Mesenchymal stem cell (in vitro differentiated cells and primary cell): ENCODE results near the gene MYEOV. TPM values are rescaled to one million over a fixed set of nuclear protein-coding genes. Genes with fewer than 3 reads are reported as not detected.
A peak's percentile ranks its signal among the peaks of the same experiment; 100 is the strongest.

Experiments
- DNase-seq: peaks from one replicate; pipeline ENCODE4 v3.0.0-alpha.2; 2013
- H2AFZ ChIP-seq: one replicate; pipeline ENCODE4 v1.6.1; 2013; ENCODE audit warnings: low read depth, mild to moderate bottlenecking, control low read depth, inconsistent platforms, low read length, moderate library complexity
- H2AK5ac ChIP-seq: 2 replicates; pipeline ENCODE4 v1.6.1; 2013; ENCODE audit warnings: low read length, moderate library complexity, mild to moderate bottlenecking, inconsistent platforms; ENCODE audit not compliant: severe bottlenecking
- H2BK120ac ChIP-seq: one replicate; pipeline ENCODE4 v1.6.1; 2013; ENCODE audit warnings: low read depth, mild to moderate bottlenecking, inconsistent platforms, low read length, moderate library complexity
- H2BK12ac ChIP-seq, 2 experiments: one replicate each; pipeline ENCODE4 v1.6.1; 2013; ENCODE audit warnings: inconsistent platforms in 2 of 2, low read length in 2 of 2, mild to moderate bottlenecking in 2 of 2, moderate library complexity in 2 of 2, control low read depth in 1 of 2
- H2BK15ac ChIP-seq: one replicate; pipeline ENCODE4 v1.6.1; 2013; ENCODE audit warnings: mild to moderate bottlenecking, low read depth, inconsistent platforms; ENCODE audit not compliant: poor library complexity, severe bottlenecking
- H2BK5ac ChIP-seq: 2 replicates; pipeline ENCODE4 v1.6.1; 2013; ENCODE audit warnings: low read depth, mild to moderate bottlenecking, low read length, control low read depth, inconsistent platforms; ENCODE audit not compliant: poor library complexity, severe bottlenecking
- H3K14ac ChIP-seq, 2 experiments: one replicate each; pipeline ENCODE4 v1.6.1; 2013; ENCODE audit warnings: inconsistent platforms in 2 of 2, low read length in 2 of 2, control low read depth in 1 of 2, mild to moderate bottlenecking in 1 of 2, moderate library complexity in 1 of 2
- H3K18ac ChIP-seq, 2 experiments: one replicate each; pipeline ENCODE4 v1.6.1; 2013; ENCODE audit warnings: inconsistent platforms in 2 of 2, low read length in 2 of 2, control low read depth in 1 of 2, low read depth in 1 of 2, mild to moderate bottlenecking in 1 of 2
- H3K23ac ChIP-seq, 2 experiments: one replicate each; pipeline ENCODE4 v1.6.1; 2013; ENCODE audit warnings: inconsistent platforms in 2 of 2, low read length in 2 of 2, mild to moderate bottlenecking in 2 of 2, moderate library complexity in 2 of 2, control low read depth in 1 of 2
- H3K27ac ChIP-seq: 2 replicates; pipeline ENCODE4 v1.5.1; 2013; ENCODE audit warnings: mild to moderate bottlenecking, moderate library complexity, low read length, control low read depth, inconsistent platforms; ENCODE audit not compliant: poor library complexity, severe bottlenecking
- H3K27me3 ChIP-seq, 2 experiments: 2 replicates each; pipeline versions ENCODE4 v1.6.1 to v1.7.0; 2013; ENCODE audit warnings: low read length in 2 of 2, mild to moderate bottlenecking in 2 of 2, moderate library complexity in 2 of 2, control low read depth in 1 of 2, inconsistent platforms in 1 of 2; ENCODE audit not compliant: control insufficient read depth in 1 of 2, insufficient read depth in 1 of 2
- H3K36me3 ChIP-seq, 2 experiments: 2 replicates each; pipeline versions ENCODE4 v1.6.1 to v1.7.0; 2013; ENCODE audit warnings: low read length in 2 of 2, control low read depth in 1 of 2, inconsistent platforms in 1 of 2, low read depth in 1 of 2, mild to moderate bottlenecking in 1 of 2; ENCODE audit not compliant: insufficient read depth in 2 of 2, control insufficient read depth in 1 of 2
- H3K4ac ChIP-seq, 2 experiments: one replicate each; pipeline ENCODE4 v1.6.1; 2013; ENCODE audit warnings: inconsistent platforms in 2 of 2, low read length in 2 of 2, mild to moderate bottlenecking in 2 of 2, moderate library complexity in 2 of 2, control low read depth in 1 of 2, low read depth in 1 of 2
- H3K4me1 ChIP-seq: 2 replicates; pipeline ENCODE4 v1.6.1; 2013; ENCODE audit warnings: low read depth, low read length, control low read depth; ENCODE audit not compliant: control insufficient read depth, insufficient read depth
- H3K4me2 ChIP-seq: 2 replicates; pipeline ENCODE4 v1.6.1; 2013; ENCODE audit warnings: low read length, mild to moderate bottlenecking, inconsistent platforms; ENCODE audit not compliant: poor library complexity, severe bottlenecking
- H3K4me3 ChIP-seq, 2 experiments: 2 replicates each; pipeline versions ENCODE4 v1.5.1 to v1.7.0; 2013; ENCODE audit warnings: low read length in 2 of 2, mild to moderate bottlenecking in 2 of 2, control low read depth in 1 of 2, low read depth in 1 of 2; ENCODE audit not compliant: insufficient read depth in 1 of 2
- H3K79me1 ChIP-seq: replicated peaks from 2 replicates; pipeline ENCODE4 v1.6.1; 2013; ENCODE audit warnings: mild to moderate bottlenecking, control low read depth, low read length, inconsistent platforms; ENCODE audit not compliant: poor library complexity, severe bottlenecking
- H3K9ac ChIP-seq: 2 replicates; pipeline ENCODE4 v1.7.0; 2013; ENCODE audit warnings: mild to moderate bottlenecking, low read length, moderate library complexity
- H3K9me3 ChIP-seq: 2 replicates; pipeline ENCODE4 v1.7.0; 2013; ENCODE audit warnings: mild to moderate bottlenecking, low read length; ENCODE audit not compliant: control insufficient read depth
- H4K8ac ChIP-seq: one replicate; pipeline ENCODE4 v1.6.1; 2013; ENCODE audit warnings: inconsistent platforms, mild to moderate bottlenecking, low read length, moderate library complexity
- H4K91ac ChIP-seq: one replicate; pipeline ENCODE4 v1.6.1; 2013; ENCODE audit warnings: mild to moderate bottlenecking, low read length, inconsistent platforms
- WGBS: methylation state at CpG from one replicate; pipeline ENCODE4 v1.1.7; 2013; ENCODE audit warnings: mixed read lengths; 5-methylcytosine and 5-hydroxymethylcytosine counted together
- polyA plus RNA-seq, 2 experiments: library from polyadenylated mRNA; stranded (reverse); fragments of 200-250 nt; gene quantifications; one replicate each; pipeline ENCODE4 v1.2.3, GENCODE V29; 2013

Gene MYEOV
- 2.5 TPM for polyA plus RNA-seq (2013, experiment 1 of 2)
- polyA plus RNA-seq (2013, experiment 2 of 2), result 4.8 TPM

DNA sequence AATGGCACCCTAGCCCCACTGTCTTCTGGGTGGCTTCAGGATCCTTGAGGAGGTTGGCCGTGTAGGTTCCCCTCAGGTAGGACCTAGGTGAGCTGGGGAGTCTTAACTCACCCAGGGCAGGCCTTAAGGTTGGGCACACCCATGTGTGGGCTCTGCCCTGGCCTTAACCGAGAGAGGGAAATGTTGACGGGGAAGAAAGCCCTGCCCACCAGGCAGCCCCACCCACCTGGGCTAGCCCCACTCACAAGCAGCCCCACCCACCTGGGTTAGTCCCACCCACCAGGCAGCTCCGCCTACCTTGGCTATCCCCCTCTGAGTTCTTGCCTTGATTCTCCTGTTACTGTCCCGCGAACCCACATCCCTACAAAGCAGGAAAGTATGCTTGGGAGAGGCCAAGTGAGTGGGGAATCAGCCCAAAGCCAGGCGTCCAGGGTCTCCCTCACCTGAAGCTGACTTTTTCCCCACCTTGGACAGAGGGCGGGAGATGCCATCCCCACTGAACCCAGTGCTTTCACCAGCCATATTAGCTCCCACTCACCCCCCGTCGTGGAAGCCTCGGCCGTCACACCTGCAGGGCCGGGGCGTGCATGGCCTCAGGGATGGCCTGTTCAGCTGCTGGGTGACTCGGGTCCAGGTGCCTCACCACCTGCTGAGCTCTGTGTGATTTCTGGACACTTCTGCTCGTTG lies at the start of gene MYEOV:
TSS of gene MYEOV (plus strand) at position 337 of the 687 bp plus-strand sequence. CDS start 1,200 bp downstream, outside the sequence.
- no peak within 1 kb of the TSS for H3K23ac ChIP-seq
- DNase-seq, result peak; percentile 32
- peak within 1 kb of the TSS; percentile 74 for H2BK120ac ChIP-seq
- H3K4me1 ChIP-seq, result peaks cover 22% of the 10 kb centered on the region
- H3K9me3 ChIP-seq, result no peaks in the 10 kb centered on the region
- no peak within 1 kb of the TSS for H2AK5ac ChIP-seq
- no peak within 1 kb of the TSS for H2AFZ ChIP-seq
- H3K79me1 ChIP-seq, result no peaks in the 10 kb centered on the region
- peak within 1 kb of the TSS; percentile 97 for H2BK12ac ChIP-seq
- no peaks in the 10 kb centered on the region for H3K36me3 ChIP-seq
- peak within 1 kb of the TSS; percentile 95 for H2BK15ac ChIP-seq
- WGBS, result 85% methylated on average over 15 of the region's 16 CpGs
- peak within 1 kb of the TSS; percentile 63 to 82 for H3K18ac ChIP-seq
- H3K9ac ChIP-seq, result no peak within 1 kb of the TSS
- H3K14ac ChIP-seq, result no peak within 1 kb of the TSS
- H2BK5ac ChIP-seq, result no peak within 1 kb of the TSS
- peak within 1 kb of the TSS; percentile 34 to 75 for H3K4ac ChIP-seq
- no peak within 1 kb of the TSS for H3K4me3 ChIP-seq
- peak within 1 kb of the TSS; percentile 88 for H4K91ac ChIP-seq
- H3K27ac ChIP-seq, result no peak within 1 kb of the TSS
- peak within 1 kb of the TSS; percentile 61 for H4K8ac ChIP-seq
- peaks cover 0 to 18% of the 10 kb centered on the region in 2 experiments for H3K27me3 ChIP-seq
- H3K4me2 ChIP-seq, result no peak within 1 kb of the TSS

DNA sequence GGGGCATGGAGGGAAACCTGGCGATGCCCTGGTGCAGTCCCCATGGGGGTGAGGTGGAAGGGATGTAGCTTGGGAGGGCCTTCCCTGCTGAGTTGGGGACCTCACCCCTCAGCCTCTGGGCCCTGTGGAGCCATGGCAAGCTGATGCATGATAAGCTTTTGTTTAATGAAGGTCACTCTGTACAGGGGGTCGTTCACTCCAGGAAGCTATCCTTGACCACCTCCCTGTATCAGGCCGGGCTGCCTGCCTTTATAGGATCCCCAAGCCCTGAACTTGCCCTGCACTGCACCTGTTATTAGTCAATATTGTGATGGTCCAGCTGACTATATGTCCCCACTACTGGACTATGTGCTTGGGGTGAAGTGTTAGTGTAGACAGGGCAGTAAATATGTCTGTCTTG lies 49.7 kb upstream of the MYEOV start:
- no peak overlapping the region for H3K4me2 ChIP-seq
- no peak overlapping the region for H3K9ac ChIP-seq
- no peak overlapping the region for H3K4ac ChIP-seq
- no peak overlapping the region for H3K23ac ChIP-seq
- H3K18ac ChIP-seq, result no peak overlapping the region
- H2BK120ac ChIP-seq, result no peak overlapping the region
- no peak overlapping the region for H4K8ac ChIP-seq
- no peaks in the 10 kb centered on the region for H3K79me1 ChIP-seq
- H2AFZ ChIP-seq, result no peak overlapping the region
- no peak overlapping the region for H3K4me3 ChIP-seq
- H3K36me3 ChIP-seq, result no peaks in the 10 kb centered on the region
- no peak overlapping the region for H2BK15ac ChIP-seq
- 100% methylated on average over 3 of the region's 3 CpGs for WGBS
- no peak overlapping the region for H2AK5ac ChIP-seq
- no peak overlapping the region for H2BK5ac ChIP-seq
- H4K91ac ChIP-seq, result no peak overlapping the region
- peaks cover 2% of the 10 kb centered on the region for H3K4me1 ChIP-seq
- no peaks in the 10 kb centered on the region for H3K9me3 ChIP-seq
- H2BK12ac ChIP-seq, result no peak overlapping the region
- H3K27me3 ChIP-seq, result peaks cover 39 to 61% of the 10 kb centered on the region in 2 experiments
- H3K14ac ChIP-seq, result no peak overlapping the region
- no peak overlapping the region for H3K27ac ChIP-seq
- DNase-seq, result no peak

DNA sequence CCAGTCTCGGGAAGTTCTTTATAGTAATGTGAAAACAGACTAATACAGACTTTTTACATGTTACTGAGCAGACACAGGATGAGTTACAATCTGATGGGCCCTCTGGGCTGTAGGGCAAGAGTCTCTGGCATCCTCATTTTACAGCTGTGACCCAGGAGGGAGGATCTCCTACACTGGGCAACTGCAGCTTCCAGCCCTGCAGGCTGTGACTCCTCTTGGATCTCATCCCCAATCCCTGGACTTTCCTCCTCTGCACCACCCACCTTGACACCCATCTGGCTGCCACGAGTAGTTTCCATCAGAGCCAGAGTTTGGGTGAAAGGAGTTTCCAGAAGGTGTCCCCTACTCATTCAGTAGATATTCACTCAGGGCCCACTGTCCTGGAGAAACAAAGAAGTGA lies 48.9 kb upstream of the MYEOV start:
- Histone ChIP-seq H3K9me3 (no peaks in the 10 kb centered on the region), H3K23ac (no peak overlapping the region), H2AK5ac (no peak overlapping the region), H3K27me3 (peaks cover 46 to 64% of the 10 kb centered on the region in 2 experiments), H3K79me1 (no peaks in the 10 kb centered on the region), H3K4me1 (peaks cover 8% of the 10 kb centered on the region), H4K91ac (no peak overlapping the region), H2BK120ac (no peak overlapping the region), H3K27ac (no peak overlapping the region), H2BK12ac (no peak overlapping the region), H3K36me3 (no peaks in the 10 kb centered on the region), H3K4me2 (no peak overlapping the region), H2AFZ (no peak overlapping the region), H3K9ac (no peak overlapping the region), H3K14ac (no peak overlapping the region), H2BK5ac (no peak overlapping the region), H3K18ac (no peak overlapping the region), H4K8ac (no peak overlapping the region), H3K4me3 (no peak overlapping the region), H2BK15ac (no peak overlapping the region), H3K4ac (no peak overlapping the region)
- DNase-seq, result no peak
- 80% methylated on average over 1 of the region's 2 CpGs for WGBS

DNA sequence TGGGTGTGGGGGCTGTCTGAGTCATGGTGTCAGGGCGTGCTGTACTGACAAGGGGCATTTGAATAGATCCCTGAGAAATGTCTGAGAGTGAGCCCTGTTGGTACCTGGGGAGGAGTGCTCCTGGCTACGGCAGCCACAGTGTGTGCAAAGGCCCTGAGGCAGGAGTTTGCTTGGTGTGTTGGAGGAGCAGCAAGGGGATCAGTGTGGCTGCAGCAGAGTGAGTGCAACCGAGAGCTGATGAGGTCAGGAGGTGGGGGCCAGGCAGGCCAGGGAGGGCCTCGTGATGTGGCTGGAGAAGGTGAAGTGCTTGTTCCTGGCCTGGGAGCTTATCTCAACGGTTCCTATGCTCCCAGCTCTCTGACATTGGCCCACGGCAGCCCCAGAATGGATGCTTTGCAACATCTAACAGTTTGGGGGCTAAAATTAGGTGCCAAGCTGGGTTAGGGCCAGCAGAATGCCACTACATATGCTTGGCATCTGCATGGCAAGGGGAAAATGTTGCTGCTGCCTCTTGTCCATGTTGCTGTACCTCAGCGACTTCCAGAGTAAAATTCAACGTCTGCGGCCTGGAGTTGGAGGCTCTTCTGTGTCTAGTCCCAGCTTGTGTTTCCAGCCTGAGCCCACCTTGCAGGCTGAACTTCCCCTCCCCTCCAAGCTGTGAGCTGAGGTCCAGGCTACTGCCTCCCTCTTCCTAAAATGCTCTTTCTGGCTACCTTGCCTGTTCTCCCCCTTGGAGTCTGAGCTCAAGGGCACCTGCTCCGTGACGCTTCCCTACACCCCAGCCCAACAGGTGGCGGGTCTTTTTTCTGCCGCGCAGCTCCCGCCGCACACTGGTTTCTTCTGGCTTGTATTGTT lies 48.2 kb upstream of the MYEOV start:
- H2BK15ac ChIP-seq, result no peak overlapping the region
- WGBS, result 72% methylated on average over 11 of the region's 16 CpGs
- H2AFZ ChIP-seq, result no peak overlapping the region

More for the DNA sequence above, 48.2 kb upstream of the MYEOV start:
- Histone ChIP-seq H3K23ac (no peak overlapping the region), H3K36me3 (no peaks in the 10 kb centered on the region), H3K4ac (no peak overlapping the region), H2BK5ac (no peak overlapping the region), H4K91ac (no peak overlapping the region), H3K79me1 (no peaks in the 10 kb centered on the region), H3K4me3 (no peak overlapping the region), H3K9me3 (no peaks in the 10 kb centered on the region), H3K14ac (no peak overlapping the region), H3K18ac (no peak overlapping the region), H4K8ac (no peak overlapping the region), H3K27me3 (peaks cover 53 to 67% of the 10 kb centered on the region in 2 experiments), H3K27ac (no peak overlapping the region), H3K9ac (no peak overlapping the region), H2BK12ac (no peak overlapping the region), H3K4me1 (peaks cover 8% of the 10 kb centered on the region), H3K4me2 (no peak overlapping the region), H2BK120ac (no peak overlapping the region), H2AK5ac (no peak overlapping the region)
- DNase-seq, result no peak
